Measurements from ENCODE around the gene FAM107B.
"Not testable (repeated sequence)": the region's sequence is repeated elsewhere in the genome, so short reads cannot be mapped to it uniquely, and the experiment has no call there.

FAM107B gene

GRCh38 chr10:14774797-14775196 lies at the start of gene FAM107B:
Gene FAM107B (minus strand): TSS chr10:14774897. CDS start chr10:14774663, 234 bp downstream.
- DNase-seq = no peak

GRCh38 chr10:14823966-14824365 lies 49.3 kb upstream of the FAM107B start:
- DNase-seq = no peak

- peak; percentile 18 for DNase-seq
Observed at GRCh38 chr10:14822879-14823755, 48.4 kb upstream of the FAM107B start.

- no peak for DNase-seq
Observed at GRCh38 chr10:14821635-14822375, 47.1 kb upstream of the FAM107B start.

GRCh38 chr10:14820775-14821154 lies 46.1 kb upstream of the FAM107B start:
- DNase-seq = no peak

GRCh38 chr10:14820010-14820774 lies 45.5 kb upstream of the FAM107B start:
- no peak for DNase-seq

GRCh38 chr10:14816717-14817116 lies 42.0 kb upstream of the FAM107B start:
- not testable (repeated sequence) for DNase-seq

GRCh38 chr10:14815681-14816080 lies 41.0 kb upstream of the FAM107B start:
- no peak for DNase-seq

GRCh38 chr10:14812271-14812670 lies 37.6 kb upstream of the FAM107B start:
- no peak for DNase-seq

- DNase-seq = no peak
Observed at GRCh38 chr10:14810969-14811953, 36.6 kb upstream of the FAM107B start.

- no peak for DNase-seq
Observed at GRCh38 chr10:14806318-14806717, 31.6 kb upstream of the FAM107B start.

GRCh38 chr10:14803827-14804226 lies 29.1 kb upstream of the FAM107B start:
- DNase-seq = no peak

GRCh38 chr10:14801723-14802122 lies 27.0 kb upstream of the FAM107B start:
- DNase-seq = no peak

GRCh38 chr10:14800397-14800796 lies 25.7 kb upstream of the FAM107B start:
- DNase-seq = no peak

- DNase-seq = no peak
Observed at GRCh38 chr10:14798636-14799035, 23.9 kb upstream of the FAM107B start.

- no peak for DNase-seq
Observed at GRCh38 chr10:14787938-14788337, 13.2 kb upstream of the FAM107B start.

GRCh38 chr10:14784459-14785055 lies 9.9 kb upstream of the FAM107B start:
- DNase-seq = no peak

- DNase-seq = no peak
Observed at GRCh38 chr10:14782691-14783363, 8.1 kb upstream of the FAM107B start.

GRCh38 chr10:14781763-14782162 lies 7.1 kb upstream of the FAM107B start:
- DNase-seq = no peak

- no peak for DNase-seq
Observed at GRCh38 chr10:14779001-14779651, 4.4 kb upstream of the FAM107B start.
